Epithelial cell of esophagus (primary cell): ENCODE results near the gene LIG1.

Experiments used
- DNase-seq: peaks from one replicate; pipeline ENCODE4 v3.0.0; 2010; ENCODE audit warnings: low read depth
- H3K4me3 ChIP-seq: 2 replicates; pipeline ENCODE4 v1.5.1; 2011; ENCODE audit warnings: mild to moderate bottlenecking, low read length, control low read depth
- CTCF ChIP-seq: IDR thresholded peaks from 2 replicates; pipeline ENCODE4 v1.5.1; 2011; ENCODE audit warnings: low read depth, mild to moderate bottlenecking, low read length, control low read depth, inconsistent platforms; ENCODE audit not compliant: insufficient read depth; ENCODE audit errors: missing control alignments

LIG1 gene

GRCh38 chr19:48203794-48204628, 33.9 kb upstream of the LIG1 start:
- peak overlapping the region; percentile 91 for H3K4me3 ChIP-seq
- DNase-seq = peak; percentile 98
- no peak for TF ChIP-seq CTCF

DNA sequence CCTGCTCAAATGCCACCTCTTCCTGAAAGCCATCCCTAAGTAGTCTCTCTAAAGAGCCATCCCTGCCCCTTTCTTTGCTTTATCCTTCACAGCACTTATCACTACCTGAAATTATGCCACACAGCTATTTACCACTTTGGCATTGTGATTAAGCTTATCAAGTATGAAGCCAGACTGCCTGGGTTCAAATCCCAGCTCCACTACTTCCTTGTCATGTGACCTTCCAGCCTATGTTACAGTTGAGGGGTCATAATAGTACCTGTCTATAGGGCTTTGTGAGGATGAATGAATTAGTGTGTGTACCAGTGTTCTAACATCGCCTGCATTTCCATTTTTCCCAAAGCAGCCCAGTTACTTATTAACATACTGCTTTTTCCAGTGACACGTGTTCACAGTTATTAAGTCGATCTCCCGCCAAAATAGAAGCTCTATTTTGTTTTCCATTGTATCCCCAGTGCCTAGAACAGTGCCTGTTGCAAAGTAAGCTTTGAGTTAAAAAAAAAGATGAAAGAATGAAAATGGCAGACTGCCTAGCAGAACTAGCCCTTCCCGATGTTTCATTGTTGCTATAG, 33.2 kb upstream of the LIG1 start:
- no peak for DNase-seq
- TF ChIP-seq CTCF = no peak

DNA sequence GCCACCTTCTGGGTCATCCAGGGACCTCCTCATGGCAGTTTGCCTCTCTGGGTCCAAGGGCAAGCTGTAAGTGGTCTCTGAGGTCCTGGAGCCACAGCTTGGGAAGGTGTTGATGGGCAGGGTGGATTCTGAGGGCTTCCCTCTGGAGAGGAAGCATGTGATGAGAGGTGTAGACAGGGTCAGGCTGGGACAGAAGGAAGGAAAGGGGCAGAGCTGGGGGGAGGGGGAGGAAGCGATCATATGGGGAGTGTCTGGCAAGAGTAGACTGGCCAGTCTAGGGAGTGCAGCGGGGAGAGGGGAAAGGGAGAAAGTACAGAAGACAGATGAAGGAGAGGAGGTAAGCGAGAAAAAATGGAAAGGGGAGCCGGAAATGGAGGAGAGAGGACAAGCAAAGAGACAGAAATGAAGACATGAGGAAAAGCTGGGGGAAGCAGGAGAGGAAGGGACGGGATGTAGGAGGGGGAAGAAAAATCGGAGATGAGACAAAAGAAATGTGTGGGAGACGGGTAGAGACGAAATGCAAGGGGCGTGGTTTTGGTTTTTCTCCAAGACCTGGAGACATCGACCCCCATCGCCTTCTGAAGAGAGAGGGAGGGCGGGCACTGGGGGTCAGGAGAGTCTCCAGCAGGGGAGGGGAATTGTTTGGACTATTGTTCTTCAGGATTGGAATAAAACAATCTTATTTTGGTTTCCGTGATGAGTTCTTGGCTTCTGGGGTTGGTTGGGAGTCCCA, 27.0 kb upstream of the LIG1 start:
- no peak for DNase-seq
- no peak for TF ChIP-seq CTCF
- no peak overlapping the region for H3K4me3 ChIP-seq

More for the DNA sequence above, 33.2 kb upstream of the LIG1 start:
- H3K4me3 ChIP-seq = peak overlapping the region; percentile 91

DNA sequence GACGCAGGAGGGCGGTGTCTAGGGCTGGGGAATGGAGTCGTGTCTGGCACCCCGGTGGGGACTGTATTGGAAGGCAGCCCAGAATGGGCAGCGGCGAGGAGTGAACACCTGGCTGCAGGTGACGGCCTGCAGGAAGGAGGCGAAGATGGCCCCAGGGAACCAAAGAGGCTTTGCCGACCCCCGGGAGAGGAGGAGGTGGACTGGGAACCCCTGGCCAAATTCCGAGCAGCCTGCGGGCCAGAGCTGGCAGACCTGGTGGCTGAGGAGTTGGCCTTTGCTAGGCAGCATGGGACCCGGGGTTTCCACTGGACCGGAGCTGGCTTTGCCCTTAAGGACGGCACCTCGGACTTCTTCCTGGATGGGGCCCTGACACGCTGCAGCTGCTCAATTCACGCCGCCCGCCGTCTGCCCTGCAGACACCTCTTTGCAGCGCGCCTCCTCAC, 26.2 kb upstream of the LIG1 start:
- DNase-seq = no peak

DNA sequence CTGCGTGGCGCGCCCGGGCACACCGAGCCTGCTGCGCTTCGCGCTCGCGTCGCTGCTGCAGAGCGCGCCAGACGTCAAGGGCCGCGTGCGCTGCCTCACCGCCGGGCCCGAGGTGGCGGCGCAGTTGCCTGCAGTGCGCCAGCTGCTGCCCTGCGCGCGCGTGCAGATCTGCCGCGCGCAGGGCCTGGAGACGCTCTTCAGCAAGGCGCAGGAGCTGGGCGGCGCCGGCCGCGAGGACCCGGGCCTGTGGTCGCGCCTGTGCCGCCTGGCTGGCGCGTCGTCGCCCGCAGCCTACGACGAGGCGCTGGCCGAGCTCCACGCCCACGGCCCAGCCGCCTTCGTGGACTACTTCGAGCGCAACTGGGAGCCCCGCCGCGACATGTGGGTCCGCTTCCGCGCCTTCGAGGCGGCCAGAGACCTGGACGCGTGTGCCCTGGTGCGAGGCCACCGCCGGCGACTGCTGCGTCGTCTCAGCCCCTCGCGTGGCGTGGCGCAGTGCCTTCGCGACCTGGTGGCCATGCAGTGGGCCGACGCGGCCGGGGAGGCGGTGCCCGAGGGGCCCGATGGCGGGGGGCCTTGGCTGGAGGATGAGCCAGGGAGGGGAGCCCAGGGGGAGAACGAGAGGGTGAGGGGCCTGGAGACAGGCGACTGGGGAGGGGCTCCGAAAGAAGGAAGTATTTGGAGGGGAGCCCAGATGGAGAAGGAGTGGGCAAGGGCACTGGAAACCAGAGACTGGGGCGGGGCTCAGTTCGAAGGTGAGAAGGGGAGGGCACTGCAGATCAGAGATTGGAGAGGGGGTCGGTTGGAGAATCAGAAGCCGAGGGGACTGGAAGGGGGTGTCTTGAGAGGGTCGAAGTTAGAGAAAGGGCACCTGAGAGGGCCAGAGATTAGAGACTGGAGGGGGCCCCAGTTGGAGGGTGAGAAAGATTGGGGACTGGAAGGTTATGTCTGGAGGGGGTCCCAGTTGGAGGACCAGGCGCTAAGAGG, 25.0 kb upstream of the LIG1 start:
- TF ChIP-seq CTCF = no peak
- no peak overlapping the region for H3K4me3 ChIP-seq
- no peak for DNase-seq

More for the DNA sequence above, 26.2 kb upstream of the LIG1 start:
- no peak overlapping the region for H3K4me3 ChIP-seq
- no peak for TF ChIP-seq CTCF
